HepG2 (cell line): ENCODE results near the gene SCYGR6. TPM values are rescaled to one million over a fixed set of nuclear protein-coding genes. Genes with fewer than 3 reads are reported as not detected.

Source experiments
- ESRRA ChIP-seq: sonication (generic); formaldehyde crosslinking; IDR thresholded peaks from 2 replicates; pipeline ENCODE4 v1.5.1; 2020; ENCODE audit warnings: mild to moderate bottlenecking, low read depth, missing genetic modification reagents
- FOXA3 ChIP-seq: IDR thresholded peaks from 2 replicates; pipeline ENCODE4 v1.6.1; 2016; ENCODE audit warnings: missing genetic modification reagents, missing compliant biosample characterization
- KDM4B ChIP-seq: sonication (generic); formaldehyde crosslinking; IDR thresholded peaks from 2 replicates; pipeline ENCODE4 v1.4.0; 2020; ENCODE audit warnings: missing genetic modification reagents
- KMT2A ChIP-seq: sonication (generic); formaldehyde crosslinking; IDR thresholded peaks from 2 replicates; pipeline ENCODE4 v1.4.0; 2020; ENCODE audit warnings: missing genetic modification reagents
- PBX3 ChIP-seq: sonication (generic); formaldehyde crosslinking; IDR thresholded peaks from 2 replicates; pipeline ENCODE4 v1.8.1; 2023; ENCODE audit warnings: missing genetic modification reagents, inconsistent platforms, borderline replicate concordance
- RARG ChIP-seq: sonication (generic); formaldehyde crosslinking; IDR thresholded peaks from 2 replicates; pipeline ENCODE4 v1.4.0; 2020; ENCODE audit warnings: low read depth, mild to moderate bottlenecking, missing genetic modification reagents
- SATB2 ChIP-seq: sonication (generic); formaldehyde crosslinking; IDR thresholded peaks from 2 replicates; pipeline ENCODE4 v1.5.0; 2020; ENCODE audit warnings: missing genetic modification reagents
- ZBTB38 ChIP-seq: sonication (generic); formaldehyde crosslinking; IDR thresholded peaks from 2 replicates; pipeline ENCODE4 v1.5.1; 2020; ENCODE audit warnings: mild to moderate bottlenecking, missing genetic modification reagents
- ZFP62 ChIP-seq: sonication (generic); formaldehyde crosslinking; IDR thresholded peaks from 2 replicates; pipeline ENCODE4 v1.4.0; 2020; ENCODE audit warnings: missing genetic modification reagents
- ZNF460 ChIP-seq: sonication (generic); formaldehyde crosslinking; IDR thresholded peaks from 2 replicates; pipeline ENCODE4 v1.5.1; 2020; ENCODE audit warnings: missing genetic modification reagents, mild to moderate bottlenecking, borderline replicate concordance
- ZNF609 ChIP-seq: sonication (generic); formaldehyde crosslinking; IDR thresholded peaks from 2 replicates; pipeline ENCODE4 v1.4.0; 2020; ENCODE audit warnings: mild to moderate bottlenecking, missing genetic modification reagents, borderline replicate concordance
- ZNF619 ChIP-seq: sonication (generic); formaldehyde crosslinking; IDR thresholded peaks from 2 replicates; pipeline ENCODE4 v1.4.0; 2020; ENCODE audit warnings: mild to moderate bottlenecking, missing genetic modification reagents
- ZNF670 ChIP-seq: sonication (generic); formaldehyde crosslinking; IDR thresholded peaks from 2 replicates; pipeline ENCODE4 v1.8.0; 2022; ENCODE audit warnings: mild to moderate bottlenecking, missing genetic modification reagents, borderline replicate concordance
- ZNF841 ChIP-seq: sonication (generic); formaldehyde crosslinking; IDR thresholded peaks from 2 replicates; pipeline ENCODE4 v1.8.1; 2023; ENCODE audit warnings: missing genetic modification reagents, borderline replicate concordance
- ZSCAN22 ChIP-seq: sonication (generic); formaldehyde crosslinking; IDR thresholded peaks from 2 replicates; pipeline ENCODE4 v1.4.0; 2020; ENCODE audit warnings: mild to moderate bottlenecking, missing genetic modification reagents
- ZXDC ChIP-seq: sonication (generic); formaldehyde crosslinking; IDR thresholded peaks from 2 replicates; pipeline ENCODE4 v1.5.0; 2020; ENCODE audit warnings: mild to moderate bottlenecking, missing genetic modification reagents
- polyA plus RNA-seq, 8 experiments: library from polyadenylated mRNA; depleted of rRNA in 3 of 8; stranded (reverse) in 7 of 8; unstranded in 1 of 8; fragments of >200 nt; fragmentation: Illumina TruSeq in 4 of 8; extraction: Trizol in 4 of 8; gene quantifications; 2 replicates each; pipeline versions ENCODE4 v1.2.1 to v1.2.3, GENCODE V29; 2011 to 2016; ENCODE audit warnings: low read depth in 4 of 8, missing spikeins in 1 of 8, mixed read lengths in 1 of 8; ENCODE audit not compliant: insufficient read depth in 1 of 8
- total RNA-seq, 5 experiments: library from RNA; depleted of rRNA; stranded (reverse); fragments of >200 nt; fragmentation: Illumina TruSeq; extraction: Trizol; gene quantifications; 2 replicates each; pipeline ENCODE4 v1.2.3, GENCODE V29; 2016; ENCODE audit warnings: low read depth in 1 of 5
- TF ChIP-seq, protein P1 (sequence below): sonication (generic); formaldehyde crosslinking; IDR thresholded peaks from 2 replicates; pipeline ENCODE4 v1.5.0; 2020; ENCODE audit warnings: mild to moderate bottlenecking, missing genetic modification reagents
- TF ChIP-seq, protein P2 (sequence below): sonication (generic); formaldehyde crosslinking; IDR thresholded peaks from 2 replicates; pipeline ENCODE4 v1.8.0; 2023; ENCODE audit warnings: mild to moderate bottlenecking, missing genetic modification reagents

The SCYGR6 gene
- total and polyA plus RNA-seq, 2 of the 13 experiments (the other 11 are each of a cell fraction or from before 2014, with no cell fraction given), result not detected

- no peak for TF ChIP-seq ZNF619 (CRISPR knock-in tag)
- TF ChIP-seq ZNF670 (CRISPR knock-in tag), result peak; percentile 75
- no peak for TF ChIP-seq ZNF460 (CRISPR knock-in tag)
- TF ChIP-seq KMT2A (CRISPR knock-in tag), result 0 out of 2 replicates have a peak, but pooled peaks have one; percentile 27
- no peak for TF ChIP-seq ZNF841 (CRISPR knock-in tag)
- TF ChIP-seq FOXA3 (CRISPR knock-in tag), result peak; percentile 23; the same call in 1 of the 2 replicates
- TF ChIP-seq ZSCAN22 (CRISPR knock-in tag), result no peak
- no peak for TF ChIP-seq SATB2
- no peak for TF ChIP-seq ZXDC
- TF ChIP-seq, protein P1, sequence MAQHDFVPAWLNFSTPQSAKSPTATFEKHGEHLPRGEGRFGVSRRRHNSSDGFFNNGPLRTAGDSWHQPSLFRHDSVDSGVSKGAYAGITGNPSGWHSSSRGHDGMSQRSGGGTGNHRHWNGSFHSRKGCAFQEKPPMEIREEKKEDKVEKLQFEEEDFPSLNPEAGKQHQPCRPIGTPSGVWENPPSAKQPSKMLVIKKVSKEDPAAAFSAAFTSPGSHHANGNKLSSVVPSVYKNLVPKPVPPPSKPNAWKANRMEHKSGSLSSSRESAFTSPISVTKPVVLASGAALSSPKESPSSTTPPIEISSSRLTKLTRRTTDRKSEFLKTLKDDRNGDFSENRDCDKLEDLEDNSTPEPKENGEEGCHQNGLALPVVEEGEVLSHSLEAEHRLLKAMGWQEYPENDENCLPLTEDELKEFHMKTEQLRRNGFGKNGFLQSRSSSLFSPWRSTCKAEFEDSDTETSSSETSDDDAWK (CRISPR knock-in tag), result no peak
- peak; percentile 71 for TF ChIP-seq ESRRA (CRISPR knock-in tag)
- peak; percentile 69; the same call in 1 of the 2 replicates for TF ChIP-seq ZBTB38 (CRISPR knock-in tag)
- TF ChIP-seq ZFP62 (CRISPR knock-in tag), result no peak
- no peak for TF ChIP-seq PBX3 (CRISPR knock-in tag)
- no peak for TF ChIP-seq RARG (CRISPR knock-in tag)
- peak; percentile 21; the same call in 1 of the 2 replicates for TF ChIP-seq ZNF609 (CRISPR knock-in tag)
- TF ChIP-seq, protein P2, sequence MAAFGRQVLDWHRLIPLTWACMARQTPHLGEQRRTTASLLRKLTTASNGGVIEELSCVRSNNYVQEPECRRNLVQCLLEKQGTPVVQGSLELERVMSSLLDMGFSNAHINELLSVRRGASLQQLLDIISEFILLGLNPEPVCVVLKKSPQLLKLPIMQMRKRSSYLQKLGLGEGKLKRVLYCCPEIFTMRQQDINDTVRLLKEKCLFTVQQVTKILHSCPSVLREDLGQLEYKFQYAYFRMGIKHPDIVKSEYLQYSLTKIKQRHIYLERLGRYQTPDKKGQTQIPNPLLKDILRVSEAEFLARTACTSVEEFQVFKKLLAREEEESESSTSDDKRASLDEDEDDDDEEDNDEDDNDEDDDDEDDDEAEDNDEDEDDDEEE (CRISPR knock-in tag), result no peak
- TF ChIP-seq KDM4B (CRISPR knock-in tag), result peak; percentile 45; the same call in 1 of the 2 replicates
These were observed 41.9 kb upstream of the SCYGR6 start (continued) for GRCh38 chr2:227766373-227766883.
